Lower leg skin (tissue), 4 donors: ENCODE data around the gene SLC25A51. TPM values are rescaled to one million over a fixed set of nuclear protein-coding genes. Genes with fewer than 3 reads are reported as not detected.

Source experiments
- DNase-seq, 2 donors: peaks; one replicate each; pipeline ENCODE4 v3.0.0-alpha.2; 2019; ENCODE audit warnings: low spot score in 2 of 2
- H3K4me3 ChIP-seq: fragments of 200-600 bp; sonication (generic); 2 replicates; pipeline ENCODE4 v1.5.1; 2017; ENCODE audit warnings: mild to moderate bottlenecking, low read depth; ENCODE audit not compliant: poor library complexity, severe bottlenecking
- CTCF ChIP-seq, 3 donors: fragments of 450-650 bp; IDR thresholded peaks; one replicate each; pipeline ENCODE4 v1.5.1; 2016; ENCODE audit warnings: antibody characterized with exemption in 3 of 3, mild to moderate bottlenecking in 3 of 3, moderate library complexity in 2 of 3
- POLR2A ChIP-seq, 2 donors: fragments of 450-650 bp; IDR thresholded peaks; one replicate each; pipeline ENCODE4 v1.6.1; 2016 to 2017; ENCODE audit warnings: antibody characterized with exemption in 2 of 2, mild to moderate bottlenecking in 1 of 2, moderate library complexity in 1 of 2
- WGBS, 2 donors: methylation state at CpG; one replicate each; pipeline ENCODE4 v1.1.5; 2018; 5-methylcytosine and 5-hydroxymethylcytosine counted together
- intact Hi-C: fragments of 100-400 bp; cut with DNase I; formaldehyde crosslinking; loops from one replicate; pipeline ENCODE4 v1.15.0; 2023; ENCODE audit warnings: low total_unique reads
- total RNA-seq, 4 donors: library from RNA; depleted of rRNA; stranded (reverse); fragments of >200 nt; gene quantifications; one replicate each; pipeline ENCODE4 v1.1.0, GENCODE V29; 2016

SLC25A51 gene
- total RNA-seq, 4 donors from 2014 or later: 13.3 to 24.8 (median 16.9) TPM

GRCh38 chr9:37908283-37908682, 4.4 kb upstream of the SLC25A51 start:
- DNase-seq: no peak
- 92 to 95% methylated on average over 4 of the region's 4 CpGs for WGBS, 2 donors
- TF ChIP-seq CTCF (IDR thresholded peaks at IDR 0.05) (no peak), POLR2A (IDR thresholded peaks at IDR 0.05) (no peak)
- H3K4me3 ChIP-seq: no peak overlapping the region
- intact Hi-C loops: no loop called here

DNA sequence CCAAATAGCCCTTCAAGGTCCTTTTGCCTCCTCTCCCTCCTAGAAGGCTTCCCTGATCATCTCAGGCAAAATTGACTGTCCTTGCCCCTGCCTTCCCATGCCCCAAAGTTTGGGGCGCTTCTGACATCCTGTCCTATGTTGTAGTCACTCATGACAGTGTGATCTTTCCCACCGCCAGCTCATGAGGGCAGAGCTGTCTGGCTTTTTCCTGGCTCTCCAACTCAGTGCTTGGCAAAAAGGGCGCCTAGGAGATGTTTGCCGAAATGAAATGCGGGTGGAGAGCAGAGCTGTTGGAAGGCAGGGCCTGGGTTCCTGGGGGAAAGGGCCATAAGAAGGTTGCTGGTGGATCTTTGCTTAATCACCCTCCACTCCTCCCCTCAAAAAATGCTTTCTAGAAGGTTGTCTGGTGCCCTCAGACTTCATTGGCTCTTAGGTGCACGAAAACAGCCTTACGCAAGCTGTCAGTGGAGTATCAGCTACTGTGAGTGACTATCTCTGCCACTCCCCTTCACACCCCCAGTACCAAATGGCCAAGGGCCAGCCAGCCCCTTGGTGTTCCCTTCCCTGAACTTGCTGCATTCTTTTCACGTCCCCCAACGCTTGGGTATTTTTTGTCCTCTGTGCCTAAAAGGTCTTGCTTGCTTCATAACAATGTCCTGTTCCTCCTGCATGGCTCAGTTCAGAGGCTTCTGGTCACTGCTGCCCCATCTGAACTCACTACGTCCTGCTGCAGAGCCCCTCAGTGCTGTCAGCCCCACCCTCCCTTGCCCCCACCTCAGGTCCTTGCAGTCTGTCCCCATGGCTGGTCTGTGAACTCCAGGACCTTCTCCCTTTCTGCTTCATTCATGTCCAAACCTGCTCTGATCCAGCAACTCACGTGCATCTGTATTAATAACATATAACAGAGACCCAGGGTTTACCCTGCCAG, 2.6 kb upstream of the SLC25A51 start:
- 85 to 90% methylated on average over 11 of the region's 11 CpGs for WGBS, 2 donors
- H3K4me3 ChIP-seq: no peak overlapping the region
- intact Hi-C loops: no loop called here
- DNase-seq: peak in 1 of 2 donors; percentile 67
- TF ChIP-seq CTCF (IDR thresholded peaks at IDR 0.05) (no peak), POLR2A (IDR thresholded peaks at IDR 0.05) (no peak)

- intact Hi-C loops: no loop called here
- WGBS, 2 donors: 93% methylated on average over 4 of the region's 4 CpGs
- TF ChIP-seq CTCF (IDR thresholded peaks at IDR 0.05) (no peak), POLR2A (IDR thresholded peaks at IDR 0.05) (no peak)
- DNase-seq: peak in 1 of 2 donors; percentile 58
- no peak overlapping the region for H3K4me3 ChIP-seq
Observed at GRCh38 chr9:37905776-37906175, 1.8 kb upstream of the SLC25A51 start.

GRCh38 chr9:37905131-37905505, 1.2 kb upstream of the SLC25A51 start:
- no peak for DNase-seq
- H3K4me3 ChIP-seq: no peak overlapping the region
- intact Hi-C loops: no loop called here
- TF ChIP-seq POLR2A (IDR thresholded peaks at IDR 0.05) (no peak), CTCF (IDR thresholded peaks at IDR 0.05) (no peak)
- 69 to 74% methylated on average over 10 of the region's 10 CpGs for WGBS, 2 donors

GRCh38 chr9:37904445-37905130, 661 bp upstream of the SLC25A51 start:
- peak overlapping the region; percentile 66 for H3K4me3 ChIP-seq
- TF ChIP-seq POLR2A (IDR thresholded peaks at IDR 0.05): no peak
- no peak for TF ChIP-seq CTCF (IDR thresholded peaks at IDR 0.05)
- intact Hi-C loops: no loop called here
- 14 to 15% methylated on average over 36 of the region's 36 CpGs for WGBS, 2 donors
- DNase-seq: peak in 1 of 2 donors; percentile 87
